MCF 10A (cell line): ENCODE results near the gene ARHGEF3. TPM values are rescaled to one million over a fixed set of nuclear protein-coding genes. Genes with fewer than 3 reads are reported as not detected.

ENCODE experiments used
- BruUV-seq: library from RNA; stranded (reverse); fragments of 400-500 nt; replicated peaks from 2 replicates; lab custom pipeline; 2021; lab: Mats Ljungman, UMichigan
- CTCF ChIA-PET: fragments of 300-600 bp; sonication (Branson Sonifier 250); formaldehyde crosslinking; extraction: SDS; loops from one replicate; lab custom pipeline; 2021; ENCODE audit warnings: antibody characterized with exemption, inconsistent platforms; lab: Yijun Ruan, JAX
- POLR2A ChIA-PET: fragments of 300-600, 350-650 bp; sonication (Branson Sonifier 250); formaldehyde crosslinking; extraction: SDS; loops from one replicate; lab custom pipeline; 2020; ENCODE audit warnings: antibody characterized with exemption, inconsistent platforms; lab: Yijun Ruan, JAX
- DNase-seq: peaks from one replicate; pipeline ENCODE4 v3.0.0-alpha.2; 2018; ENCODE audit not compliant: unreplicated experiment
- H3K27ac Mint-ChIP-seq: one replicate; pipeline ENCODE4 v1.8.0; 2022; ENCODE audit warnings: mild to moderate bottlenecking, low read depth, mixed read lengths; ENCODE audit not compliant: unreplicated experiment
- H3K27me3 Mint-ChIP-seq: one replicate; pipeline ENCODE4 v1.8.0; 2022; ENCODE audit warnings: mixed read lengths; ENCODE audit not compliant: insufficient read depth, unreplicated experiment
- H3K36me3 Mint-ChIP-seq: one replicate; pipeline ENCODE4 v1.8.0; 2022; ENCODE audit warnings: mild to moderate bottlenecking, moderate library complexity, mixed read lengths; ENCODE audit not compliant: insufficient read depth, unreplicated experiment
- H3K4me1 Mint-ChIP-seq: one replicate; pipeline ENCODE4 v1.8.0; 2022; ENCODE audit warnings: mixed read lengths; ENCODE audit not compliant: insufficient read depth, unreplicated experiment
- H3K4me3 Mint-ChIP-seq: one replicate; pipeline ENCODE4 v1.8.0; 2022; ENCODE audit warnings: mild to moderate bottlenecking, moderate library complexity, mixed read lengths; ENCODE audit not compliant: unreplicated experiment
- H3K9me3 Mint-ChIP-seq: one replicate; pipeline ENCODE4 v1.8.0; 2022; ENCODE audit warnings: mixed read lengths; ENCODE audit not compliant: unreplicated experiment
- CTCF ChIP-seq: fragments of 200-600 bp; IDR thresholded peaks from one replicate; pipeline ENCODE4 v1.8.0; 2022; ENCODE audit warnings: antibody characterized with exemption, mild to moderate bottlenecking; ENCODE audit not compliant: unreplicated experiment
- intact Hi-C: fragments of 100-400 bp; cut with micrococcal nuclease; formaldehyde crosslinking; loops from 2 replicates; pipeline ENCODE4 v1.14.1; 2022
- total RNA-seq: library from RNA; stranded (reverse); gene quantifications from 2 replicates; pipeline ENCODE4 v1.2.3, GENCODE V29; 2022

ARHGEF3 gene
- total RNA-seq, 1 experiment from 2014 or later = 10.6 TPM

- H3K9me3 Mint-ChIP-seq = no peaks in the 10 kb centered on the region
- no TSS peak for BruUV-seq
- POLR2A ChIA-PET = interaction anchor here (0.9 kb wide), 1 partner anchor 109 kb away, joined by 4 read pairs; no protein-coding TSS in a partner anchor
- peaks cover 11% of the 10 kb centered on the region for H3K4me1 Mint-ChIP-seq
- no peaks in the 10 kb centered on the region for H3K27me3 Mint-ChIP-seq
- CTCF ChIA-PET = interaction anchor here (0.8 to 3.5 kb wide), 7 partner anchors 9 to 181 kb away, joined by 3 to 29 read pairs (median 5); partner anchors contain the start of gene ARHGEF3
- no peak overlapping the region for H3K4me3 Mint-ChIP-seq
- DNase-seq = no peak
- no peak for TF ChIP-seq CTCF
- H3K36me3 Mint-ChIP-seq = no peaks in the 10 kb centered on the region
- intact Hi-C loops = no loop called here
- no peak overlapping the region for H3K27ac Mint-ChIP-seq
These were observed 9.9 kb upstream of the ARHGEF3 start for GRCh38 chr3:56811546-56812202.

DNA sequence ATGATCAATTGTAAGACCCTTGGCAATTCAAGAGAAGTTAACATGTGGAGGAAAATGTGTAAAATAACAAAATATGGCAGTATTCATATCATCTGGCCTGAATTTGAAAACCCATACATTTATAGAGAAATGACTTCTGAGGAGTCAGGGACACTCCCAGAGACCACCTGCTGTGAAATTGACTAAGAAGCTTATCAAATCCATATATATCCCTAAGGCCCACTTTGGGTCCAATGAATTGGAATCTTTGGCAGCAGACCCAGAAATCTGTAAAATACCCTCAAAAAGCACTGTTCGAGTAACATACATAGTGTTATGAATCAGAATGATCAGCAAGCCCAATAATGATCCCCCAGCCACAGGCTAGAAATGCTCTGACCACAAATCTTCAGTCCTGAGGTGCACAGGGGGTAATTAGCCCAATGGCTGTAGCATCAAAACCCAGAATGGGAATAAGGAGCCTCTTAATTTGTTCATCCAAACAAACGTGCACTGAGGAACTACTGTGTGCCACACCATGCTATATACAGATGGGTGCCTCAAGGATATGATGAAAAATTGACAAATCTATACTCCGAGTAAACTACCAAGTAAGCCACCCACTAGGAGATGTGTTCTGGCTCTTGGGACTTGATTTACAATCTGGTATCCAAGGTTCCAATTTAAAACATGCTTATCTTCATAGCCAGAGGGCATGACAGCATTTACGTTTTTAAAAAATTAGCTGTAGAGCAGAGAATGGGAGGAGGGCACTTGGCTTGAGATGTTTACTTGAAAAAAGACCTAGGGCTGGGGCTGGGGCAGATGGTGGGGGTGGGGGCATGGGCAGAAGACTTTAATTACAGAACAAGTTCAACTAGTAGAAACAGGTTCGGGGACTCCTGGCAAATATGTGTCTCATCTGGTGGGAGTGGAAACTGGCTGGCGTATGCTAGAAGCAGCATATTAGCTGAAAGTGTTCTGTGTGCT, 9.1 kb upstream of the ARHGEF3 start:
- ChIA-PET POLR2A (no interaction called here), CTCF (interaction anchor here (0.7 to 3.5 kb wide), 5 partner anchors 10 to 179 kb away, joined by 3 to 29 read pairs (median 11); partner anchors contain the start of gene ARHGEF3)
- no peak overlapping the region for H3K27ac Mint-ChIP-seq
- intact Hi-C loops = no loop called here
- no peaks in the 10 kb centered on the region for H3K36me3 Mint-ChIP-seq
- no peaks in the 10 kb centered on the region for H3K9me3 Mint-ChIP-seq
- BruUV-seq = no TSS peak
- peaks cover 11% of the 10 kb centered on the region for H3K4me1 Mint-ChIP-seq
- H3K27me3 Mint-ChIP-seq = no peaks in the 10 kb centered on the region
- no peak for DNase-seq
- TF ChIP-seq CTCF = no peak
- H3K4me3 Mint-ChIP-seq = no peak overlapping the region

- no peak for DNase-seq
- no TSS peak for BruUV-seq
- Mint-ChIP-seq H3K27me3 (no peaks in the 10 kb centered on the region), H3K4me3 (no peak overlapping the region), H3K4me1 (peaks cover 2% of the 10 kb centered on the region), H3K27ac (no peak overlapping the region), H3K36me3 (no peaks in the 10 kb centered on the region), H3K9me3 (no peaks in the 10 kb centered on the region)
- intact Hi-C loops = loop anchor here (10.0 kb wide), 1 partner anchor 462 kb away; no protein-coding TSS in a partner anchor
- ChIA-PET POLR2A (no interaction called here), CTCF (interaction anchor here (0.6 to 1.3 kb wide), 4 partner anchors 11 to 183 kb away, joined by 3 to 9 read pairs (median 4); no protein-coding TSS in a partner anchor)
- no peak for TF ChIP-seq CTCF
These were observed 4.7 kb upstream of the ARHGEF3 start for GRCh38 chr3:56806407-56806806.

GRCh38 chr3:56802790-56803189, 1.0 kb upstream of the ARHGEF3 start:
- H3K27me3 Mint-ChIP-seq = no peaks in the 10 kb centered on the region
- no TSS peak for BruUV-seq
- no peaks in the 10 kb centered on the region for H3K9me3 Mint-ChIP-seq
- POLR2A ChIA-PET = interaction anchor here (1.7 kb wide), 1 partner anchor 18 kb away, joined by 3 read pairs; no protein-coding TSS in a partner anchor
- DNase-seq = no peak
- peak overlapping the region; percentile 78 for H3K4me3 Mint-ChIP-seq
- CTCF ChIA-PET = interaction anchor here (0.8 to 11.7 kb wide), 8 partner anchors 9 to 419 kb away, joined by 3 to 197 read pairs (median 10); no protein-coding TSS in a partner anchor
- no peaks in the 10 kb centered on the region for H3K36me3 Mint-ChIP-seq
- intact Hi-C loops = loop anchor here (10.0 kb wide), 1 partner anchor 458 kb away; no protein-coding TSS in a partner anchor
- TF ChIP-seq CTCF = no peak
- peaks cover 24% of the 10 kb centered on the region for H3K4me1 Mint-ChIP-seq
- H3K27ac Mint-ChIP-seq = no peak overlapping the region
